GM19043 (cell line): ENCODE results near the gene POLD4.
A peak's percentile ranks its signal among the peaks of the same experiment; 100 is the strongest.
"Not testable (repeated sequence)": the region's sequence is repeated elsewhere in the genome, so short reads cannot be mapped to it uniquely, and the experiment has no call there.

Source experiments
- ATAC-seq: cut with Tn5 transposase; IDR thresholded peaks from one replicate; pipeline ENCODE4 v1.9.1; 2021; ENCODE audit warnings: low read depth; ENCODE audit not compliant: unreplicated experiment

POLD4 gene

GRCh38 chr11:67320011-67320410 lies 33.3 kb downstream of the POLD4 start:
- no peak for ATAC-seq

GRCh38 chr11:67318876-67319275 lies 34.5 kb downstream of the POLD4 start:
- not testable (repeated sequence) for ATAC-seq

- ATAC-seq = no peak
Measured at GRCh38 chr11:67317888-67318555, 35.3 kb downstream of the POLD4 start.

GRCh38 chr11:67317205-67317887 lies 36.0 kb downstream of the POLD4 start:
- peak; percentile 70 for ATAC-seq

GRCh38 chr11:67316882-67317204 lies 36.5 kb downstream of the POLD4 start:
- no peak for ATAC-seq

GRCh38 chr11:67315325-67315909 lies 37.9 kb downstream of the POLD4 start:
- no peak for ATAC-seq

- no peak for ATAC-seq
Measured at GRCh38 chr11:67314218-67314617, 39.1 kb downstream of the POLD4 start.

- ATAC-seq = no peak
Measured at GRCh38 chr11:67313125-67313890, 40.0 kb downstream of the POLD4 start.

- no peak for ATAC-seq
Measured at GRCh38 chr11:67312187-67313021, 40.9 kb downstream of the POLD4 start.

GRCh38 chr11:67311556-67312082 lies 41.7 kb downstream of the POLD4 start:
- no peak for ATAC-seq

GRCh38 chr11:67311051-67311555 lies 42.2 kb downstream of the POLD4 start:
- no peak for ATAC-seq

GRCh38 chr11:67310246-67311050 lies 42.9 kb downstream of the POLD4 start:
- no peak for ATAC-seq

- no peak for ATAC-seq
Measured at GRCh38 chr11:67309661-67310061, 43.7 kb downstream of the POLD4 start.

GRCh38 chr11:67309166-67309565 lies 44.2 kb downstream of the POLD4 start:
- no peak for ATAC-seq

GRCh38 chr11:67308031-67308866 lies 45.1 kb downstream of the POLD4 start:
- no peak for ATAC-seq

GRCh38 chr11:67307545-67308001 lies 45.8 kb downstream of the POLD4 start:
- ATAC-seq = no peak

GRCh38 chr11:67306769-67307544 lies 46.4 kb downstream of the POLD4 start:
- no peak for ATAC-seq
